Thyroid gland (tissue), 4 donors: Measurements from ENCODE around the gene NT5C.

Experiments
- CTCF ChIP-seq, 6 experiments: fragments of 200-600 bp in 3 of 6; fragments of 450-650 bp in 3 of 6; sonication (generic) in 3 of 6; IDR thresholded peaks; one replicate each; pipeline ENCODE4 v1.5.1; 2016 to 2019; ENCODE audit warnings: antibody characterized with exemption in 6 of 6, mild to moderate bottlenecking in 2 of 6, inconsistent platforms in 1 of 6, moderate library complexity in 1 of 6
- POLR2A ChIP-seq, 2 donors: fragments of 450-650 bp; IDR thresholded peaks; one replicate each; pipeline ENCODE4 v1.6.1; 2017; ENCODE audit warnings: antibody characterized with exemption in 2 of 2, mild to moderate bottlenecking in 2 of 2, moderate library complexity in 1 of 2

DNA sequence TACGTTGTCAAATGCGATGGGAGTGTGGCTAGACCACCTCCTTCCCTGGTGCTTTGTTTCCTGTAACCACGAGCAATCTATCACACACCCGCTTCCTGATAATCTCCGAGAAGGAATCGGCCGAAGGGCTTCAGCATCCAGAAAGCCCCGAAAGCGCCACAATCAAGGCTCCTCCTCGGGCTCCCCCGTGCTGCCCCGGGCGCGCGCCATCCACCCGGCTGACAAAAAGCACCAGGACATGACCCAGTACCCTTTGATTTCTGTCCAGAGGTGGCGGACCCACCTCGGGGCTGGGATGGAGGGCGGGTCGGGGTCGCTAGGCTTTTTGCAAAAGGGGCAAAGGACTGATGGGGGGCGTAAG lies 22.5 kb downstream of the NT5C start:
- TF ChIP-seq POLR2A (IDR thresholded peaks at IDR 0.05): no peak
- no peak for TF ChIP-seq CTCF (IDR thresholded peaks at IDR 0.05)
